Activated CD4-positive, alpha-beta memory T cell treated with anti-CD3 and anti-CD28 coated beads for 36 hours (primary cell): ENCODE measurements around the gene AP2A2. TPM values are rescaled to one million over a fixed set of nuclear protein-coding genes. Genes with fewer than 3 reads are reported as not detected.

Experiments
- CTCF ChIA-PET: fragments of 350-600 bp; sonication (Branson Sonifier 250); formaldehyde crosslinking; loops from one replicate; lab custom pipeline; 2021; ENCODE audit warnings: antibody characterized with exemption, inconsistent platforms; lab: Charles Lee
- POLR2A ChIA-PET: fragments of 350-600 bp; sonication (Branson Sonifier 250); formaldehyde crosslinking; loops from one replicate; lab custom pipeline; 2021; ENCODE audit warnings: antibody characterized with exemption; lab: Charles Lee
- DNase-seq: peaks from one replicate; pipeline ENCODE4 v3.0.0-alpha.2; 2020
- H3K27ac Mint-ChIP-seq: one replicate; pipeline ENCODE4 v1.8.0; 2021; ENCODE audit warnings: mixed read lengths
- H3K27me3 Mint-ChIP-seq: one replicate; pipeline ENCODE4 v1.8.0; 2021; ENCODE audit warnings: mixed read lengths
- H3K36me3 Mint-ChIP-seq: one replicate; pipeline ENCODE4 v1.8.0; 2021; ENCODE audit warnings: mixed read lengths
- H3K4me1 Mint-ChIP-seq: one replicate; pipeline ENCODE4 v1.8.0; 2021; ENCODE audit warnings: low read depth, mixed read lengths
- H3K4me3 Mint-ChIP-seq: one replicate; pipeline ENCODE4 v1.8.0; 2021; ENCODE audit warnings: mild to moderate bottlenecking, mixed read lengths
- H3K9me3 Mint-ChIP-seq: one replicate; pipeline ENCODE4 v1.8.0; 2021; ENCODE audit warnings: mixed read lengths
- intact Hi-C: fragments of 100-400 bp; cut with micrococcal nuclease; formaldehyde crosslinking; loops from one replicate; pipeline ENCODE4 v1.15.1; 2023
- total RNA-seq, 2 experiments: library from RNA; stranded (reverse); gene quantifications; one replicate each; pipeline ENCODE4 v1.2.3, GENCODE V29; 2021

Gene AP2A2
- total RNA-seq, 2 experiments from 2014 or later: 42.8 to 44.1 TPM

- POLR2A ChIA-PET: no interaction called here
- Mint-ChIP-seq H3K9me3 (no peaks in the 10 kb centered on the region), H3K36me3 (peaks cover 22% of the 10 kb centered on the region), H3K27me3 (no peaks in the 10 kb centered on the region), H3K4me1 (peaks cover 20% of the 10 kb centered on the region), H3K4me3 (no peak overlapping the region), H3K27ac (no peak overlapping the region)
- intact Hi-C loops: no loop called here
- CTCF ChIA-PET: no interaction called here
- DNase-seq: no peak
Observed at GRCh38 chr11:997907-998306, 72.2 kb downstream of the AP2A2 start.

GRCh38 chr11:999009-999408 lies 73.3 kb downstream of the AP2A2 start:
- intact Hi-C loops: no loop called here
- H3K9me3 Mint-ChIP-seq: no peaks in the 10 kb centered on the region
- no peak for DNase-seq
- H3K4me3 Mint-ChIP-seq: no peak overlapping the region
- H3K27ac Mint-ChIP-seq: no peak overlapping the region
- ChIA-PET CTCF (no interaction called here), POLR2A (no interaction called here)
- peaks cover 26% of the 10 kb centered on the region for H3K36me3 Mint-ChIP-seq
- no peaks in the 10 kb centered on the region for H3K27me3 Mint-ChIP-seq
- peaks cover 20% of the 10 kb centered on the region for H3K4me1 Mint-ChIP-seq

- H3K9me3 Mint-ChIP-seq: no peaks in the 10 kb centered on the region
- H3K4me3 Mint-ChIP-seq: no peak overlapping the region
- POLR2A ChIA-PET: no interaction called here
- no peaks in the 10 kb centered on the region for H3K27me3 Mint-ChIP-seq
- peaks cover 15% of the 10 kb centered on the region for H3K4me1 Mint-ChIP-seq
- CTCF ChIA-PET: no interaction called here
- intact Hi-C loops: no loop called here
- H3K36me3 Mint-ChIP-seq: peaks cover 24% of the 10 kb centered on the region
- no peak overlapping the region for H3K27ac Mint-ChIP-seq
- DNase-seq: no peak
Observed at GRCh38 chr11:1000357-1001278, 74.9 kb downstream of the AP2A2 start.

GRCh38 chr11:1001617-1002405 lies 76.1 kb downstream of the AP2A2 start:
- Mint-ChIP-seq H3K36me3 (peaks cover 20% of the 10 kb centered on the region), H3K27me3 (no peaks in the 10 kb centered on the region), H3K27ac (no peak overlapping the region), H3K4me3 (no peak overlapping the region), H3K4me1 (peaks cover 4% of the 10 kb centered on the region), H3K9me3 (no peaks in the 10 kb centered on the region)
- DNase-seq: no peak
- POLR2A ChIA-PET: no interaction called here
- CTCF ChIA-PET: no interaction called here
- intact Hi-C loops: no loop called here

GRCh38 chr11:1002406-1002984 lies 76.8 kb downstream of the AP2A2 start:
- DNase-seq: no peak
- no peak overlapping the region for H3K27ac Mint-ChIP-seq
- ChIA-PET POLR2A (no interaction called here), CTCF (no interaction called here)
- H3K9me3 Mint-ChIP-seq: no peaks in the 10 kb centered on the region
- H3K4me1 Mint-ChIP-seq: no peaks in the 10 kb centered on the region
- peaks cover 20% of the 10 kb centered on the region for H3K36me3 Mint-ChIP-seq
- intact Hi-C loops: no loop called here
- H3K4me3 Mint-ChIP-seq: no peak overlapping the region
- H3K27me3 Mint-ChIP-seq: no peaks in the 10 kb centered on the region

- H3K36me3 Mint-ChIP-seq: peaks cover 20% of the 10 kb centered on the region
- intact Hi-C loops: no loop called here
- ChIA-PET CTCF (no interaction called here), POLR2A (no interaction called here)
- no peaks in the 10 kb centered on the region for H3K9me3 Mint-ChIP-seq
- no peaks in the 10 kb centered on the region for H3K4me1 Mint-ChIP-seq
- no peak overlapping the region for H3K4me3 Mint-ChIP-seq
- H3K27me3 Mint-ChIP-seq: no peaks in the 10 kb centered on the region
- H3K27ac Mint-ChIP-seq: no peak overlapping the region
- no peak for DNase-seq
Observed at GRCh38 chr11:1003159-1003558, 77.5 kb downstream of the AP2A2 start.

DNA sequence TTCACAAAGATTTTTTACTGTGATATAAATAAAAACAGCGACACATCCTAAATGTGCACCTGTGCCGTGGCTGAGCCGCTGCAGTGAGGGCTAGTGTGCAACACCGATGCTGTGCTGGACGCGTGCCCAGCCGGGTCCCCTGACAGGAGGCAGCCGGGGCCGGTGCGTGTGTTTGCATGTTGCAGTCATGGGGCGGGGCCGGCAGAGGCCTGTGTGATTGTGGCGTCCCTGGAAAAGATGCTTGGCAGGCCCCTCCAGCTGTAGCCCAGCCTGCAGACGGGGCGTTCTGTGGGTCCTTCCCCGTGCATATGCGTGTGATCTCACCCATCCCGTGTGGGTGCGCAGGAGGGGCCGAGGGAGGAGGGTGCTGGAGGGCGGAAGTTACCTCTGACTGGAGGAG lies 80.3 kb downstream of the AP2A2 start:
- Mint-ChIP-seq H3K36me3 (peaks cover 28% of the 10 kb centered on the region), H3K4me1 (no peaks in the 10 kb centered on the region), H3K27ac (no peak overlapping the region), H3K4me3 (no peak overlapping the region), H3K9me3 (no peaks in the 10 kb centered on the region), H3K27me3 (no peaks in the 10 kb centered on the region)
- intact Hi-C loops: no loop called here
- ChIA-PET POLR2A (no interaction called here), CTCF (no interaction called here)
- no peak for DNase-seq

- POLR2A ChIA-PET: no interaction called here
- Mint-ChIP-seq H3K27me3 (no peaks in the 10 kb centered on the region), H3K36me3 (peaks cover 25% of the 10 kb centered on the region), H3K27ac (no peak overlapping the region), H3K4me1 (no peaks in the 10 kb centered on the region), H3K4me3 (no peak overlapping the region), H3K9me3 (no peaks in the 10 kb centered on the region)
- CTCF ChIA-PET: no interaction called here
- intact Hi-C loops: no loop called here
- no peak for DNase-seq
Observed at GRCh38 chr11:1006762-1007161, 81.1 kb downstream of the AP2A2 start.

- no peaks in the 10 kb centered on the region for H3K4me1 Mint-ChIP-seq
- H3K9me3 Mint-ChIP-seq: no peaks in the 10 kb centered on the region
- no peaks in the 10 kb centered on the region for H3K27me3 Mint-ChIP-seq
- intact Hi-C loops: no loop called here
- ChIA-PET POLR2A (no interaction called here), CTCF (no interaction called here)
- no peak for DNase-seq
- H3K36me3 Mint-ChIP-seq: peaks cover 22% of the 10 kb centered on the region
- H3K4me3 Mint-ChIP-seq: no peak overlapping the region
- H3K27ac Mint-ChIP-seq: no peak overlapping the region
Observed at GRCh38 chr11:1007279-1007678, 81.6 kb downstream of the AP2A2 start.

GRCh38 chr11:1008001-1008802 lies 82.5 kb downstream of the AP2A2 start:
- no peak for DNase-seq
- POLR2A ChIA-PET: no interaction called here
- Mint-ChIP-seq H3K27me3 (no peaks in the 10 kb centered on the region), H3K36me3 (peaks cover 22% of the 10 kb centered on the region), H3K27ac (no peak overlapping the region), H3K9me3 (no peaks in the 10 kb centered on the region), H3K4me3 (no peak overlapping the region), H3K4me1 (no peaks in the 10 kb centered on the region)
- CTCF ChIA-PET: no interaction called here
- intact Hi-C loops: no loop called here

GRCh38 chr11:1008803-1009145 lies 83.1 kb downstream of the AP2A2 start:
- no peak overlapping the region for H3K4me3 Mint-ChIP-seq
- no peak overlapping the region for H3K27ac Mint-ChIP-seq
- POLR2A ChIA-PET: no interaction called here
- no peaks in the 10 kb centered on the region for H3K4me1 Mint-ChIP-seq
- H3K9me3 Mint-ChIP-seq: no peaks in the 10 kb centered on the region
- intact Hi-C loops: no loop called here
- no peaks in the 10 kb centered on the region for H3K27me3 Mint-ChIP-seq
- CTCF ChIA-PET: no interaction called here
- DNase-seq: no peak
- peaks cover 18% of the 10 kb centered on the region for H3K36me3 Mint-ChIP-seq

DNA sequence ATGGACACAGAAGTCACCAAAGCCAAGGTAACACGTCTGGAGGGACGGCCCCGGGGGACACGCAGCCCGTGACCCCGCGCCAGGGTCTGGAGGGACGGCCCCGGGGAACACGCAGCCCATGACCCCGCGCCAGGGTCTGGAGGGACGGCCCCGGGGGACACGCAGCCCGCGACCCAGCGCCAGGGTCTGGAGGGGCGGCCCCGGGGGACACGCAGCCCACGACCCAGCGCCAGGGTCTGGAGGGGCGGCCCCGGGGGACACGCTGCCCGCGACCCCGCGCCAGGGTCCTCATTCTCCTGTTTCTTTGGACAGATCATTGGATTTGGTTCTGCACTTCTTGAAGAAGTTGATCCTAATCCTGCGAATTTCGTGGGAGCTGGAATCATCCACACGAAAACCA lies 83.7 kb downstream of the AP2A2 start:
- ChIA-PET CTCF (no interaction called here), POLR2A (no interaction called here)
- no peak for DNase-seq
- Mint-ChIP-seq H3K4me1 (no peaks in the 10 kb centered on the region), H3K4me3 (no peak overlapping the region), H3K27me3 (no peaks in the 10 kb centered on the region), H3K27ac (no peak overlapping the region), H3K9me3 (no peaks in the 10 kb centered on the region), H3K36me3 (peaks cover 18% of the 10 kb centered on the region)
- intact Hi-C loops: no loop called here
